Loucy (cell line): ENCODE results near the gene FPGS.

Experiments
- CTCF ChIP-seq: fragments of 200-600 bp; sonication (generic); conservative IDR thresholded peaks from 2 replicates; pipeline ENCODE4 v1.5.1; 2014; ENCODE audit warnings: mild to moderate bottlenecking, antibody characterized with exemption, low read length
- EZH2phosphoT487 ChIP-seq: fragments of 200-600 bp; IDR thresholded peaks from 2 replicates; pipeline ENCODE4 v1.6.1; 2018; ENCODE audit warnings: antibody characterized with exemption, mild to moderate bottlenecking, moderate library complexity, borderline replicate concordance

- TF ChIP-seq CTCF (no peak), EZH2phosphoT487 (no peak)
Measured at GRCh38 chr9:127753622-127754021, 49.1 kb upstream of the FPGS start.
